ENCODE data around the gene CHST1. TPM values are rescaled to one million over a fixed set of nuclear protein-coding genes. Genes with fewer than 3 reads are reported as not detected.

CHST1 gene
- total and polyA plus RNA-seq, 8 donors, result 3.1 to 10.2 (median 5.6) TPM

GRCh38 chr11:45649544-45650165 lies 15.8 kb downstream of the CHST1 start:
- Histone ChIP-seq H3K27me3 (peaks cover 0 to 51% of the 10 kb centered on the region in 2 donors), H3K36me3 (no peaks in the 10 kb centered on the region), H3K4me3 (no peak overlapping the region), H3K9me3 (no peaks in the 10 kb centered on the region), H3K4me1 (no peaks in the 10 kb centered on the region), H3K27ac (no peak overlapping the region)
- no peak for TF ChIP-seq CTCF (IDR thresholded peaks at IDR 0.05)
- intact Hi-C loops (cut with DNase I), result no loop called here
- ATAC-seq (no peak), DNase-seq (peak in 1 of 4 donors; percentile 61)

DNA sequence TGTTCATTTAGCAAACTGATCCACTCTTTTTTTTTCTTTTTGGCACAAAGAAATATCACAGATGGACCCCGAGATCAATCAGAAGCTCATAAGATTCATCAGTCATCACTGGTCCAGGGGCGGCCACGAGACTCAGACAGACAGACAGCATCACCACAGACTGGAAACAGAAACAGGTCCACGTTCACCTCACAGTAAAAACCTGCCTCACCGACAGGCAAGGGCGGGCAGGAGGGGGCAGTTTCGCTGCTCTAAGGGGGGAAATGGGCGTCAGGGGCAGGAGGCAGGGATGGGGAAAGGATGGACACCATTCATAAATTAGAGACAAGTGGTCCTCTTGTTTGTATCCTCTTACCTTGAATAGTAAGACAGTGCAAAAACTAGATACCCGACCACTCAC lies 16.5 kb downstream of the CHST1 start:
- intact Hi-C loops (cut with DNase I), result no loop called here
- TF ChIP-seq CTCF (IDR thresholded peaks at IDR 0.05), result no peak
- Histone ChIP-seq H3K36me3 (no peaks in the 10 kb centered on the region), H3K9me3 (no peaks in the 10 kb centered on the region), H3K4me3 (no peak overlapping the region), H3K4me1 (no peaks in the 10 kb centered on the region), H3K27me3 (peaks cover 0 to 51% of the 10 kb centered on the region in 2 donors), H3K27ac (no peak overlapping the region)
- no peak for ATAC-seq
- DNase-seq, result peak in 1 of 4 donors; percentile 45

- TF ChIP-seq CTCF (IDR thresholded peaks at IDR 0.05), result no peak
- DNase-seq (no peak), ATAC-seq (no peak)
- Histone ChIP-seq H3K4me1 (no peaks in the 10 kb centered on the region), H3K36me3 (no peaks in the 10 kb centered on the region), H3K27me3 (peaks cover 0 to 51% of the 10 kb centered on the region in 2 donors), H3K9me3 (no peaks in the 10 kb centered on the region), H3K4me3 (no peak overlapping the region), H3K27ac (no peak overlapping the region)
- intact Hi-C loops (cut with DNase I), result no loop called here
Measured at GRCh38 chr11:45647786-45648185, 17.6 kb downstream of the CHST1 start.

DNA sequence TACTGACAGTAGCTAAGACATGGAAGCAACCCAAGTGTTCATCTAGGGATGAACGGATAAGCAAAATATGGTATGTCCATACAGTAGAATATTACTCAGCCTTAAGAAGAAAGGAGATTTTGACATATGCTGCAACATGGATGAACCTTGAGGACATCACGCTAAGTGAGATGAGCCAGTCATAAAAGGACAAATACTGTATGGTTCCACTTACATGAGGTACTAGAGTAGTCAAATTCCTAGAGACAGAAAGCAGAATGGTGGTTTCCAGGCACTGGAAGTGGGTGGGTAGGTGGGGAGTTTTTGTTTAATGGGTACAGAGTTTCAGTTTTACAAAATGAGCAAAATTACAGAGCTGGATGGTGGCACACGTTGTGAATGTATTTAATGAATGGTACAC lies 18.1 kb downstream of the CHST1 start:
- DNase-seq (no peak), ATAC-seq (no peak)
- TF ChIP-seq CTCF (IDR thresholded peaks at IDR 0.05), result no peak
- Histone ChIP-seq H3K9me3 (no peaks in the 10 kb centered on the region), H3K27me3 (peaks cover 0 to 51% of the 10 kb centered on the region in 2 donors), H3K27ac (no peak overlapping the region), H3K4me3 (no peak overlapping the region), H3K36me3 (no peaks in the 10 kb centered on the region), H3K4me1 (no peaks in the 10 kb centered on the region)
- intact Hi-C loops (cut with DNase I), result no loop called here

DNA sequence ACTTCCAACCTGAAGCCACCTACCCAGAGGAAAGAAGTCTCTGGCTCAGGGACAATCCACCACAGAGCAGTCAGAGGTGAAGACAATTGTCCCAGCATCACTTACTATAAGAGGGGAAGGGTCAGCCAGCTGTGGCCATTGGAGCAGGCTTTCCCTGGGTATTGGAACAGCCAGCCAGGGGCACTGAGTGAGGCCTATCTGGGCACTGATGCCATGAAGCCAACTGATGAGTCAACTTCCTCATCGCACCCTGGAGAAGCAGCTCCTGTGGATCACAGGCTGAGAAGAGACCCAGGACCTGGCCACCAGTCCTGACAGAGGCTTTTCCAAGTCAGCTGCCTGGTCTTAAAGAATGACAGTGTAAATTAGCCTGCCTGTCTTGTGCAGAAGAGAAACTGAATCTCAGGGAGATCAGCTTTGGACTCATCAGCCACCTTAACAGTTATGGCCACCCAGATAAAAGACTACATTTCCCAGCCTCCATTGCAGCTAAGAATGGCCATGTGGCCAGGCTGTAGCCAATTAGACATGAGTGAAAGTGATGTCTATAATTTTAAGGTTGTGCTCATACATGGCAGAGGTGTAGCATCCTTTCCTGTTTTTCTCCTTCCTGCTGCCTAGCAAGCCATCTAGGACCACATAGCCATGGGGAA lies 19.0 kb downstream of the CHST1 start:
- H3K36me3 ChIP-seq, result no peaks in the 10 kb centered on the region
- no peak overlapping the region for H3K4me3 ChIP-seq
- H3K9me3 ChIP-seq, result no peaks in the 10 kb centered on the region
- TF ChIP-seq CTCF (IDR thresholded peaks at IDR 0.05), result no peak
- intact Hi-C loops (cut with DNase I), result no loop called here
- peaks cover 0 to 43% of the 10 kb centered on the region in 2 donors for H3K27me3 ChIP-seq
- H3K27ac ChIP-seq, result no peak overlapping the region
- ATAC-seq (no peak), DNase-seq (no peak)
- H3K4me1 ChIP-seq, result no peaks in the 10 kb centered on the region

All from left lung (tissue), 10 donors.